Measurements from ENCODE around the gene C10orf143. TPM values are rescaled to one million over a fixed set of nuclear protein-coding genes. Genes with fewer than 3 reads are reported as not detected.

The C10orf143 gene
- total RNA-seq, 4 donors from 2014 or later, result 5.0 to 8.5 (median 6.2) TPM

- no peaks in the 10 kb centered on the region for H3K9me3 ChIP-seq
- H3K4me1 ChIP-seq, result no peaks in the 10 kb centered on the region
- H3K27me3 ChIP-seq, result no peaks in the 10 kb centered on the region
- intact Hi-C loops (cut with DNase I), result no loop called here
- no peak for TF ChIP-seq POLR2A (IDR thresholded peaks at IDR 0.05)
- TF ChIP-seq CTCF (IDR thresholded peaks at IDR 0.05), result no peak
- H3K4me3 ChIP-seq (replicated peaks in 1 of 3), result no peak overlapping the region
- no peaks in the 10 kb centered on the region for H3K36me3 ChIP-seq
- no peak for DNase-seq
- H3K27ac ChIP-seq, result no peak overlapping the region
- WGBS, 2 donors, result 83 to 89% methylated on average over 8 of the region's 8 CpGs
These were observed 72.5 kb downstream of the C10orf143 start for GRCh38 chr10:130038019-130038555.

GRCh38 chr10:130037169-130037661, 73.4 kb downstream of the C10orf143 start:
- intact Hi-C loops (cut with DNase I), result no loop called here
- H3K27ac ChIP-seq, result no peak overlapping the region
- H3K4me1 ChIP-seq, result no peaks in the 10 kb centered on the region
- DNase-seq, result no peak
- H3K36me3 ChIP-seq, result no peaks in the 10 kb centered on the region
- no peak overlapping the region for H3K4me3 ChIP-seq (replicated peaks in 1 of 3)
- WGBS, 2 donors, result 85 to 89% methylated on average over 10 to 13 of the region's 14 CpGs
- no peaks in the 10 kb centered on the region for H3K9me3 ChIP-seq
- H3K27me3 ChIP-seq, result no peaks in the 10 kb centered on the region
- TF ChIP-seq CTCF (IDR thresholded peaks at IDR 0.05) (no peak), POLR2A (IDR thresholded peaks at IDR 0.05) (no peak)

GRCh38 chr10:130036296-130037065, 74.1 kb downstream of the C10orf143 start:
- 92 to 100% methylated on average over 6 to 12 of the region's 13 CpGs for WGBS, 2 donors
- H3K27me3 ChIP-seq, result no peaks in the 10 kb centered on the region
- intact Hi-C loops (cut with DNase I), result no loop called here
- H3K4me3 ChIP-seq (replicated peaks in 1 of 3), result no peak overlapping the region
- no peaks in the 10 kb centered on the region for H3K4me1 ChIP-seq
- H3K9me3 ChIP-seq, result no peaks in the 10 kb centered on the region
- H3K27ac ChIP-seq, result no peak overlapping the region
- TF ChIP-seq CTCF (IDR thresholded peaks at IDR 0.05), result no peak
- no peak for TF ChIP-seq POLR2A (IDR thresholded peaks at IDR 0.05)
- H3K36me3 ChIP-seq, result no peaks in the 10 kb centered on the region
- no peak for DNase-seq

GRCh38 chr10:130029209-130029608, 81.4 kb downstream of the C10orf143 start:
- H3K27me3 ChIP-seq, result no peaks in the 10 kb centered on the region
- no peaks in the 10 kb centered on the region for H3K36me3 ChIP-seq
- WGBS, 2 donors, result 82 to 83% methylated on average over 4 of the region's 4 CpGs
- H3K4me1 ChIP-seq, result no peaks in the 10 kb centered on the region
- DNase-seq, result no peak
- no peaks in the 10 kb centered on the region for H3K9me3 ChIP-seq
- no peak overlapping the region for H3K4me3 ChIP-seq (replicated peaks in 1 of 3)
- H3K27ac ChIP-seq, result no peak overlapping the region
- intact Hi-C loops (cut with DNase I), result no loop called here
- TF ChIP-seq POLR2A (IDR thresholded peaks at IDR 0.05) (no peak), CTCF (IDR thresholded peaks at IDR 0.05) (no peak)

- whole genome bisulfite sequencing, 2 donors, result 77 to 93% methylated on average over 2 to 4 of the region's 4 CpGs
- Histone ChIP-seq H3K27ac (no peak overlapping the region), H3K36me3 (no peaks in the 10 kb centered on the region), H3K4me1 (no peaks in the 10 kb centered on the region), H3K9me3 (no peaks in the 10 kb centered on the region), H3K27me3 (no peaks in the 10 kb centered on the region), H3K4me3 (replicated peaks in 1 of 3) (no peak overlapping the region)
- TF ChIP-seq CTCF (IDR thresholded peaks at IDR 0.05) (no peak), POLR2A (IDR thresholded peaks at IDR 0.05) (no peak)
- intact Hi-C loops (cut with DNase I), result no loop called here
- DNase-seq, result no peak
These were observed 82.2 kb downstream of the C10orf143 start for GRCh38 chr10:130028465-130028819.
